ENCODE results near the gene TRAPPC3L.
A peak's percentile ranks its signal among the peaks of the same experiment; 100 is the strongest.

Gene TRAPPC3L

DNA sequence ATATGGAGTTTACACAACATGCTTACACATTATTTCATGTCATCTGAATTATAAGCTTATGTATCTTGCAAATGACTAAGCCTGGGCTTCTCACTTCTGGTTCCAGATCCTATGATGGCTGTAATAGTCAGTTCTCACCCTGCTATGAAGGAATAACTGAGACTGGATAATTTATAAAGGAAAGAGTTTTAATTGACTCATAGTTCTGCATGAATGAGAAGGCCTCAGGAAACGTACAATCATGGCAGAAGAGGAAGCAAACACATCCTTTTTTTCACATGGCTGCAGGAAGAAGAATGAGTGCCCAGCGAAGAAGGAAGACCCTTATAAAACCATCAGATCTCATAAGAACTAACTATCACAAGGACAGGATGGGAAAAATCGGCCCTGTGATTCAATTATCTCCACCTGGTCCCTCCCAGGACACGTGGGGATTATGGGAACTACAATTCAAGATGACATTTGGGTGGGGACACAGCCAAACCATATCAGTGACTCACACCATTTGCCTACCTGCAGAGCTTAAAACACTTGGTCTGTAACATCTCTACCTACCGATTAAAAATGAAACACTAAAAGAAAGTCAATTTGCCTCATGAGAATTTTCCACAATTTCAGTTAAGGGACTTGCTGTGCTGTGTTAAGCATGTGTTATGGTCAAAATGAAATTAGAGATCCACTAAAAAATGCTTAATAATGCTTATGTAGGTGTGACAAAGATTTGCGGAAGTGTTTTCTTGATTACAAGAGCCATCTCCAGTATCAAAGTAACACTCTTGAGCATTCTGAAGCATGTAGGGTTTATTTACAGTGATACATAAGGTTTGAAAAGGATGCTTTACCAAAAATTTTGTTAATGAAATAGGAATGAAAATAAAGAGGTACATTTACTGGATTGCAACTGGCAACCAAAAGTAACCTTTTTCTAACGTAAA, 23.6 kb upstream of the TRAPPC3L start:
- Mint-ChIP-seq H3K4me3 (peak overlapping the region; percentile 57 to 75 (median 69)), H3K4me1 (peaks cover 28% of the 10 kb centered on the region), H3K36me3 (ENCODE audit: low read depth) (peaks cover 2% of the 10 kb centered on the region), H3K9me3 (no peaks in the 10 kb centered on the region), H3K27ac (peak overlapping the region in 1 of 3 experiments; percentile 6), H3K27me3 (ENCODE audit: low read depth) (peaks cover 4% of the 10 kb centered on the region)
- TF ChIP-seq, protein P1, sequence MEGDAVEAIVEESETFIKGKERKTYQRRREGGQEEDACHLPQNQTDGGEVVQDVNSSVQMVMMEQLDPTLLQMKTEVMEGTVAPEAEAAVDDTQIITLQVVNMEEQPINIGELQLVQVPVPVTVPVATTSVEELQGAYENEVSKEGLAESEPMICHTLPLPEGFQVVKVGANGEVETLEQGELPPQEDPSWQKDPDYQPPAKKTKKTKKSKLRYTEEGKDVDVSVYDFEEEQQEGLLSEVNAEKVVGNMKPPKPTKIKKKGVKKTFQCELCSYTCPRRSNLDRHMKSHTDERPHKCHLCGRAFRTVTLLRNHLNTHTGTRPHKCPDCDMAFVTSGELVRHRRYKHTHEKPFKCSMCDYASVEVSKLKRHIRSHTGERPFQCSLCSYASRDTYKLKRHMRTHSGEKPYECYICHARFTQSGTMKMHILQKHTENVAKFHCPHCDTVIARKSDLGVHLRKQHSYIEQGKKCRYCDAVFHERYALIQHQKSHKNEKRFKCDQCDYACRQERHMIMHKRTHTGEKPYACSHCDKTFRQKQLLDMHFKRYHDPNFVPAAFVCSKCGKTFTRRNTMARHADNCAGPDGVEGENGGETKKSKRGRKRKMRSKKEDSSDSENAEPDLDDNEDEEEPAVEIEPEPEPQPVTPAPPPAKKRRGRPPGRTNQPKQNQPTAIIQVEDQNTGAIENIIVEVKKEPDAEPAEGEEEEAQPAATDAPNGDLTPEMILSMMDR (IDR thresholded peaks at IDR 0.05; ENCODE audit: unreplicated experiment in 3 of 3): no peak

DNA sequence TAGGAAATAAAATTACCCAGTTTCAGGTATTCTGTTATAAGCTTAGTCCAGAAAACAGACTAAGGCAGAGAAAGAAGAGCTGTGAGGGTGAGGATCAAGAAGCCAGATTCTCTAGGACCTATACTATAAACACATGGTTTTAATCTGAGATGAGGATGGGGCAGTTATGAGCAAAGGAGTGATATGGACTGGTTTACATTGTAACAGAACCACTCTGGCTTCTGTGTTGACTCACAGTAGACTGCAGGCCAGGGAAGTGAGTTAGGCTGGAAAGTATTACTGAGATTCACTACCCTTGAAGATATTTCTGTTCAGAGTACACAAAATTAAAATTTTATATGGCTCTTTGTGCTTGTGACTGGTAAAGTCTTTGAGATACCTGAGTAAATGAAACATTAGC, 22.6 kb upstream of the TRAPPC3L start:
- H3K4me3 Mint-ChIP-seq: peak overlapping the region in 2 of 3 experiments; percentile 37 to 40

DNA sequence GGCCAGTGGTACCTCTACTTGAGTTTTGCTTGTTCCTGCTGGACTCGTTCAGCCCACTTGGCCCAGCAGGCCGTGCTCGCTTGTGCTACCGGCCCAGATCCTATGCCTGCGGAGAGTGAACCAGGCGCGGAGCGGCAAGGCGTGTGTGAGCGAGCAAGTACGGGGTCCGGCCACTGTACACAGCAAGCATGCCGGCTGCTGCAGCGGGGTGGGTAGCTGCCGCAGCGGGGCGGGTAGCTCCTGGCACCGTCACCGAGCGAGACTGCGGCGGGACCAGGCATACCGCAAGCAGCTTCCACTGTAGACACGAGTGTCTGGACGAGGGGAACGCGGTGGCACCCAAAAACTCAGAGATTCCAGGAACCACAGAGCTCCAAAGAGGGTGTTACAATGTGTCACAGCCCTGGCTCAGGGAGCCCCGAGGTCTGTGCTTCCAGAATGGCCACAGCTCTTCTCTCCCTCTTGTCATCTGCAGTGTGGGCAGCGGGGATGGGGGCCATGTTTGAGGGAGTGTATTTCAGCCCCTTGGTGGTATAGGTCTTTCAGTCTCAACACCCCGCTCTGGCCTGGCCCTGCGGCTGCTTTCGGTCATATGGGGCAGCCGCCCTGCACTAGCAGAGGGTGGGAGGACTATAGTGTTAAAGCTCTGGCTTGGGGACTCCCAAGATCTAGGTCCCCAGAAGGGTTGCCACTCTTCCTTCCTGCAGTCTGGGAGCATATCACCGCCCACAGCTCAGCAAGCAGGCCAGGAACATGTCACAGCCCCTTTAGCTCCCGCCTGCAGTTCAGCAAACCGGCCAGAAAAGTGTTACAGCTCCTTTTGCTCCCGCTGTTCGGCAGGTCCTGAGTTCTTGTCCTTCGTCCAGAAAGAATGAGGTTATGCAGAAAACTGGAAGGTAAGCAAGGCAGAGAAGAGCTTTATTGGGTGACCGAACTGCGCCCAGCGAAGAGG, 19.7 kb upstream of the TRAPPC3L start:
- Mint-ChIP-seq H3K27me3 (ENCODE audit: low read depth) (peaks cover 4% of the 10 kb centered on the region), H3K36me3 (ENCODE audit: low read depth) (no peaks in the 10 kb centered on the region), H3K9me3 (no peaks in the 10 kb centered on the region), H3K4me1 (peaks cover 7% of the 10 kb centered on the region), H3K27ac (no peak overlapping the region), H3K4me3 (no peak overlapping the region)
- TF ChIP-seq, protein P1 (IDR thresholded peaks at IDR 0.05; ENCODE audit: unreplicated experiment in 3 of 3): no peak

More for the DNA sequence above, 22.6 kb upstream of the TRAPPC3L start:
- H3K27ac Mint-ChIP-seq: peak overlapping the region in 1 of 3 experiments; percentile 42
- H3K9me3 Mint-ChIP-seq: no peaks in the 10 kb centered on the region
- TF ChIP-seq, protein P1 (IDR thresholded peaks at IDR 0.05; ENCODE audit: unreplicated experiment in 3 of 3): no peak
- H3K27me3 Mint-ChIP-seq (ENCODE audit: low read depth): peaks cover 4% of the 10 kb centered on the region
- no peaks in the 10 kb centered on the region for H3K36me3 Mint-ChIP-seq (ENCODE audit: low read depth)
- H3K4me1 Mint-ChIP-seq: peaks cover 18% of the 10 kb centered on the region

DNA sequence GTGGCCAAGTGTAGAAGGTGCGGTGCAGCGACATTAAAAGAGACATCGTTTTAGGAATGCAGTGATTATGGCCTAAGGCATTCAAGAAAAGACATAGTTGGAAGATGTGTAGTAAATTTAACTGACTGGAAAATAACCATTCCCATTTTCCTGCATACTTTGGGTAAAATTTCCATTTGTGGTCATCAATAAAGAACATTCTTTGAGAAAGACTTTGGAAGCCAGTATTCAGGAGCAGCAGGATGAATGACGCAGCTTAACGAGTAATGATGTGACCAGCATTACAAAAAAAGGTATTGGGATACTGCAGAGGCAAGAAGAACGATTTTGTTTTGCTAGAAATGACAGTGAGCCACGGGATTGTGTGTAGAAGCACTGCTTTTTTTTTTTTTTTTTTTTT, 18.8 kb upstream of the TRAPPC3L start:
- no peak overlapping the region for H3K27ac Mint-ChIP-seq
- peaks cover 7% of the 10 kb centered on the region for H3K4me1 Mint-ChIP-seq
- no peaks in the 10 kb centered on the region for H3K9me3 Mint-ChIP-seq
- peaks cover 4% of the 10 kb centered on the region for H3K27me3 Mint-ChIP-seq (ENCODE audit: low read depth)
- no peaks in the 10 kb centered on the region for H3K36me3 Mint-ChIP-seq (ENCODE audit: low read depth)
- peak overlapping the region in 1 of 3 experiments; percentile 26 for H3K4me3 Mint-ChIP-seq
- TF ChIP-seq, protein P1 (IDR thresholded peaks at IDR 0.05; ENCODE audit: unreplicated experiment in 3 of 3): no peak

GRCh38 chr6:116563830-116564229, 18.3 kb upstream of the TRAPPC3L start:
- Mint-ChIP-seq H3K36me3 (ENCODE audit: low read depth) (no peaks in the 10 kb centered on the region), H3K9me3 (no peaks in the 10 kb centered on the region), H3K27me3 (ENCODE audit: low read depth) (peaks cover 4% of the 10 kb centered on the region), H3K4me3 (peak overlapping the region in 1 of 3 experiments; percentile 26), H3K4me1 (peaks cover 7% of the 10 kb centered on the region), H3K27ac (no peak overlapping the region)
- TF ChIP-seq, protein P1 (IDR thresholded peaks at IDR 0.05; ENCODE audit: unreplicated experiment in 3 of 3): no peak
